ENCODE measurements around the gene TEPSIN. TPM values are rescaled to one million over a fixed set of nuclear protein-coding genes. Genes with fewer than 3 reads are reported as not detected.

Gene TEPSIN
- total RNA-seq, 1 donor from 2014 or later, result 53.8 TPM

- peak; percentile 55 for DNase-seq (ENCODE audit: extremely low read depth, low read depth, low spot score)
Observed at GRCh38 chr17:81200695-81201580, 37.9 kb downstream of the TEPSIN start.

DNA sequence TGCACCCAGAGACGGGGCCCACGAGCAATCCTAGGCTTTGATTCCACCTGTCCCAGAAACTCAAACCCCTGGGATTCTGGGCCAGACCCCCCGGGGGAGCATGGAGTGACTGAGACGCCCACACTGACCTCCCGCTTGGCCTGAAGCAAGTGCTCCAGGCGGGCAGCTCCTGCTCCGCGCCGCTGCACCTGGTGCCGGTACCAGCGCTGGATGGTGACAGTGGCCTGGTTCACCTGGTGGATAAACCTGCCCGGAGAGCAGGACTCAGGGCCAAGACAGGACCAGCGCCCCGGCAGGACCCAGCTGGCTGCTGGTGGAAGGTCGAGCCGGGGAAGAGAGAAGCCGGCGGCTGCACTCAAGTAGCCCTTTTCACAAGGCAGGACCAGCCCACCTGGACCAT is 38.7 kb downstream of the TEPSIN start:
- DNase-seq (ENCODE audit: extremely low read depth, low read depth, low spot score), result no peak

GRCh38 chr17:81199482-81199830 is 39.4 kb downstream of the TEPSIN start:
- DNase-seq (ENCODE audit: extremely low read depth, low read depth, low spot score), result no peak

GRCh38 chr17:81198826-81199481 is 39.9 kb downstream of the TEPSIN start:
- DNase-seq (ENCODE audit: extremely low read depth, low read depth, low spot score), result no peak

- no peak for DNase-seq (ENCODE audit: extremely low read depth, low read depth, low spot score)
Observed at GRCh38 chr17:81197831-81198490, 40.9 kb downstream of the TEPSIN start.

- no peak for DNase-seq (ENCODE audit: extremely low read depth, low read depth, low spot score)
Observed at GRCh38 chr17:81197409-81197795, 41.5 kb downstream of the TEPSIN start.

GRCh38 chr17:81196505-81197408 is 42.1 kb downstream of the TEPSIN start:
- peak; percentile 20 for DNase-seq (ENCODE audit: extremely low read depth, low read depth, low spot score)

- DNase-seq (ENCODE audit: extremely low read depth, low read depth, low spot score), result no peak
Observed at GRCh38 chr17:81195941-81196495, 42.8 kb downstream of the TEPSIN start.

DNA sequence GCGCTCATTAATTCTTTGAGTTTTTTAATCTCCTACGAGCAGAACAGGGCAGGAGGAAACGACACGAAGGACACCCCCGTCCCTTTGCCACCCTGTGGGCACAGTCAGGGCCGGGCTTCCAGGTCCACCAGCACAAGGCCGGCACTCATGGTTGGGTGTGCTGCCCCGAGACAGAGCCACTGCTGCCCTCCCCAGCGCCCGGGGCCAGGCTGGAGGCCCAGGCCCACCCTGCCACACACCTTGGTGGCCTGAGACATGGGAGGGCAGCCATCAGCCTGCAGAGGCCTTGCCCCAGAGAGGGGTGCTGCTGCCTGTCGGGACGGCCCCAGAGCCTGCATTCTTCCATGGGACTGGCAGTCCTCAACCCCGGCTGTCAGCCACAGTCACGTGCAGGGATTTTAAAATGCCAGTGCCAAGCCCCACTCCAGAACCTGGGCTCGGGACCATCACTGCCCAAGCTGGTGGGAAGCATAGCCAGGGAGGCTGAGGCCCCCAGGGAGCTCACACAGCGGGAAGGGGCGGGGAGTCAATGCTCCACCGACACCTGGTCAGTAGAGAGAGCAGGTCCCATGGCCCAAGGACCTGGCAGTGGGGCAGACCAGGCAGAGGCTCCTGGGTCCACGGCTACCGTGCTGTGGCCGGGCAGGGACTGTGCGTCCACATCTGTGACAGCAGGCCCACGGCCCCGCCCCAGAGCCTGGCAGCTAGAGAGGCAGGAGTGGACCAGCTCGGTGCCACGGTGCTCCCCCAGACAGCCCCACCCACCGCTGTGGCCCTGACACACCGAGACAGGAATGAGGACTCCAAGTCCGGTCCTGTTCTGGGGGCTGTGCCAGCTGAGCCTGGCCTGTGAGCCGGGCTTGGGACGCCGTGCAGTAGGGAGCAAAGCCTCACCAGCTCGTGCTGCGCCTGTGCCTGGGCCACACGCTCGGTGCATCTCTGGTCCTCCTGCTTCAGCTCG is 43.6 kb downstream of the TEPSIN start:
- DNase-seq (ENCODE audit: extremely low read depth, low read depth, low spot score), result no peak

DNA sequence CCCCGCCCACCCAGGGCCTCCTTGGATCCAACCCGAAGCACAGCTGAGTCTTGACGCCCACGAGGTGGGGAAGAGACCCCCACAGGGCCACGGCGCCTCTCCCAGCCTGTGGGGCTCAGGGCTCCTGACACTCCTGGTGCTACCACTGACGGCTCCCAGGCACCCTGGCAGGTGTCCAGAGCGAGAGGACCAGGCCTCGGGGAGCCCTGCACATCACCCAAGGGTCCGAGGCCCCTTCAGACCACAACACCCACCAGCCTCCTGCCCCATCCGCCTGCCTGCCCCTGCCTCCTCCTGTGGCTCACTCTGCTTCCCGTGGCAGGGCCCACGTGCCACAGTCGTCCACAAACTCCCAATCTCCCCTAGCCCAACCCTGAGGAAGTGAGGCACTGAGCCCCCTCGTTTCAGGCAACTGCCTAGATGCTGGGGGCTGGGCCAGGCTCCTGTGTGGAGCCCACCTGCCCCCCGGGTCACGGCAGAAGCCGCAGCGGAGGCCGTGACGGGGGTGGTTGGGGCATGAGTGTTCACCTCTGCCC is 44.6 kb downstream of the TEPSIN start:
- no peak for DNase-seq (ENCODE audit: extremely low read depth, low read depth, low spot score)

GRCh38 chr17:81193470-81194224 is 45.2 kb downstream of the TEPSIN start:
- DNase-seq (ENCODE audit: extremely low read depth, low read depth, low spot score), result no peak

GRCh38 chr17:81193051-81193410 is 45.8 kb downstream of the TEPSIN start:
- no peak for DNase-seq (ENCODE audit: extremely low read depth, low read depth, low spot score)

GRCh38 chr17:81192386-81193050 is 46.3 kb downstream of the TEPSIN start:
- no peak for DNase-seq (ENCODE audit: extremely low read depth, low read depth, low spot score)

DNA sequence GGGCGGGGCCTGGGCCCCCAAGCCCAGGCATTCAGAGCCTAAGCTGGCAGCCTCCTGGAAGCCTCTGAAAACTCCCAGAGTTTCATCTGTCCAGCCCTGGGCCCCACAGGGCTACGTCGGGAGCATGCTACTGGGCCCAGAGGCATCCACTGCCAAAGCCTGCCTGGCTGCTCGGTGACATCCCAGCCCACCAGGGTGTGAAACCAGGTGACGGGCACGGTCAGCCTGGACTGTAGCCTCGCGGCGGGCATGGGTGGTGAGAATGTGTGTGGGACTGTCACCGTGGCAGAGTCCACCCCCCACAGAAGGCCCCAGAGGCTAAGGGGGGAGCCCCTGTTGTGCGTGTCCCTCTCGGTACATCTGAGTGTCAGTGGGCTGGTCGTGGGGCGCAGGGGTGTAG is 47.2 kb downstream of the TEPSIN start:
- DNase-seq (ENCODE audit: extremely low read depth, low read depth, low spot score), result no peak

GRCh38 chr17:81191116-81191515 is 47.7 kb downstream of the TEPSIN start:
- DNase-seq (ENCODE audit: extremely low read depth, low read depth, low spot score), result no peak

GRCh38 chr17:81190591-81190990 is 48.3 kb downstream of the TEPSIN start:
- DNase-seq (ENCODE audit: extremely low read depth, low read depth, low spot score), result no peak

- DNase-seq (ENCODE audit: extremely low read depth, low read depth, low spot score), result no peak
Observed at GRCh38 chr17:81189670-81190530, 49.0 kb downstream of the TEPSIN start.

Data from glomerular endothelial cell (primary cell).